GM23248 (cell line): ENCODE data around the gene LMO4. TPM values are rescaled to one million over a fixed set of nuclear protein-coding genes. Genes with fewer than 3 reads are reported as not detected.

Experiments used
- DNase-seq: peaks from one replicate; pipeline ENCODE4 v3.0.0-alpha.2; 2015
- H2AFZ ChIP-seq: fragments of 200-600 bp; sonication (generic); 2 replicates; pipeline ENCODE4 v1.6.1; 2016; ENCODE audit warnings: antibody characterized with exemption
- H3F3A ChIP-seq: fragments of 200-600 bp; sonication (generic); 2 replicates; pipeline ENCODE4 v1.6.1; 2016; ENCODE audit warnings: mild to moderate bottlenecking, antibody characterized with exemption, mixed run types; ENCODE audit not compliant: insufficient read depth
- H3K27ac ChIP-seq: fragments of 200-600 bp; sonication (generic); 2 replicates; pipeline ENCODE4 v1.5.1; 2016; ENCODE audit warnings: mild to moderate bottlenecking
- H3K27me3 ChIP-seq: fragments of 200-600 bp; sonication (generic); replicated peaks from 2 replicates; pipeline ENCODE4 v1.6.1; 2016; ENCODE audit warnings: mild to moderate bottlenecking; ENCODE audit not compliant: insufficient read depth
- H3K36me3 ChIP-seq: fragments of 200-600 bp; sonication (generic); 2 replicates; pipeline ENCODE4 v1.6.1; 2016; ENCODE audit warnings: low read depth, mild to moderate bottlenecking
- H3K4me1 ChIP-seq: fragments of 200-600 bp; sonication (generic); 2 replicates; pipeline ENCODE4 v1.6.1; 2016; ENCODE audit warnings: mild to moderate bottlenecking; ENCODE audit not compliant: insufficient read depth
- H3K4me2 ChIP-seq: fragments of 200-600 bp; sonication (generic); one replicate; pipeline ENCODE4 v1.6.1; 2016; ENCODE audit warnings: mild to moderate bottlenecking; ENCODE audit not compliant: unreplicated experiment
- H3K4me3 ChIP-seq: fragments of 200-600 bp; sonication (generic); 2 replicates; pipeline ENCODE4 v1.5.1; 2016; ENCODE audit warnings: mild to moderate bottlenecking
- H3K79me2 ChIP-seq: fragments of 200-600 bp; sonication (generic); 2 replicates; pipeline ENCODE4 v1.6.1; 2016; ENCODE audit warnings: mild to moderate bottlenecking; ENCODE audit not compliant: insufficient read depth
- H3K9ac ChIP-seq: fragments of 200-600 bp; sonication (generic); 2 replicates; pipeline ENCODE4 v1.6.1; 2016; ENCODE audit warnings: mild to moderate bottlenecking
- H3K9me2 ChIP-seq: fragments of 200-600 bp; sonication (generic); 2 replicates; pipeline ENCODE4 v1.6.1; 2016; ENCODE audit warnings: mixed run types, mild to moderate bottlenecking, moderate library complexity; ENCODE audit not compliant: insufficient read depth
- H3K9me3 ChIP-seq: fragments of 200-600 bp; sonication (generic); one replicate; pipeline ENCODE4 v1.6.1; 2017; ENCODE audit warnings: low read depth
- H4K20me1 ChIP-seq: fragments of 200-600 bp; sonication (generic); 2 replicates; pipeline ENCODE4 v1.6.0; 2016; ENCODE audit not compliant: insufficient read depth
- EZH2 ChIP-seq: fragments of 200-600 bp; sonication (generic); IDR thresholded peaks from 2 replicates; pipeline ENCODE4 v1.6.1; 2018; ENCODE audit warnings: antibody characterized with exemption, mild to moderate bottlenecking; ENCODE audit not compliant: insufficient read depth, poor library complexity, severe bottlenecking
- EZH2phosphoT487 ChIP-seq: fragments of 200-600 bp; sonication (generic); IDR thresholded peaks from 2 replicates; pipeline ENCODE4 v1.6.1; 2018; ENCODE audit warnings: antibody characterized with exemption, moderate library complexity, mild to moderate bottlenecking, low read depth; ENCODE audit not compliant: insufficient read depth
- WGBS, 2 experiments: methylation state at CpG; one replicate each; pipeline ENCODE4 v1.1.6; 2015 to 2017; ENCODE audit warnings: low lambda C conversion rate in 2 of 2, low coverage in 1 of 2; ENCODE audit errors: missing lambda C conversion rate in 2 of 2; 5-methylcytosine and 5-hydroxymethylcytosine counted together
- in situ Hi-C: fragments of 300-500 bp; cut with MboI; formaldehyde crosslinking; loops from 2 replicates; pipeline ENCODE4 v1.15.0; 2020
- polyA plus RNA-seq: library from polyadenylated mRNA; unstranded; fragments of >200 nt; fragmentation: Nextera tagmentation; extraction: Ambion mirVana; gene quantifications from 2 replicates; pipeline ENCODE4 v1.2.1, GENCODE V29; 2016
- total RNA-seq: library from RNA; depleted of rRNA; stranded (reverse); fragments of >200 nt; shearing (Covaris generic); gene quantifications from 2 replicates; pipeline ENCODE4 v1.2.3, GENCODE V29; 2014

LMO4 gene
- total and polyA plus RNA-seq, 2 experiments from 2014 or later, result 23.8 to 103 TPM

DNA sequence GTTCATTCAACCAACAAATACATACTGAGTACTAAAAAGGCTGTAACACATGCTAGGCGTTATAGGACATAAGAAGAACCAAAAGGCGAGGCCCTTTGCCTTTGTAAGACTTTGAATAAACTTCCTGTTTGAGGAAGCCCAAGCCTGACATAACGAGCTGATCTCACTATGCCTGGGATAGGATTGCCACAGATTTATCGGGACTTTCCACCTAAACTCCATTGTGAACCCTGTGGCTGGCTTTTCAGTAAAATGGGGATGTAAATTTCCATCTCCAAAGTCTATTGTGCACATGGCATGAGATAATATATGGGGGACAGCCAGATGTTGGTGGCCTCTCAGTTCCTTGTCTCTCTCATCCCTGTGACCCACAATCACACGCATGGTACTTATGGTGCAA lies 41.9 kb downstream of the LMO4 start:
- Histone ChIP-seq H3K4me1 (no peaks in the 10 kb centered on the region), H3K4me2 (no peak overlapping the region), H3K27ac (no peak overlapping the region), H4K20me1 (no peaks in the 10 kb centered on the region), H3K9me3 (no peaks in the 10 kb centered on the region), H3K4me3 (no peak overlapping the region), H3K36me3 (no peaks in the 10 kb centered on the region), H3F3A (no peaks in the 10 kb centered on the region), H3K9ac (no peak overlapping the region), H2AFZ (no peak overlapping the region), H3K79me2 (no peaks in the 10 kb centered on the region), H3K27me3 (no peaks in the 10 kb centered on the region), H3K9me2 (no peaks in the 10 kb centered on the region)
- WGBS, 2 experiments, result 93 to 96% methylated on average over 5 of the region's 5 CpGs
- in situ Hi-C loops, result no loop called here
- no peak for DNase-seq
- TF ChIP-seq EZH2, result no peak
- no peak for TF ChIP-seq EZH2phosphoT487

DNA sequence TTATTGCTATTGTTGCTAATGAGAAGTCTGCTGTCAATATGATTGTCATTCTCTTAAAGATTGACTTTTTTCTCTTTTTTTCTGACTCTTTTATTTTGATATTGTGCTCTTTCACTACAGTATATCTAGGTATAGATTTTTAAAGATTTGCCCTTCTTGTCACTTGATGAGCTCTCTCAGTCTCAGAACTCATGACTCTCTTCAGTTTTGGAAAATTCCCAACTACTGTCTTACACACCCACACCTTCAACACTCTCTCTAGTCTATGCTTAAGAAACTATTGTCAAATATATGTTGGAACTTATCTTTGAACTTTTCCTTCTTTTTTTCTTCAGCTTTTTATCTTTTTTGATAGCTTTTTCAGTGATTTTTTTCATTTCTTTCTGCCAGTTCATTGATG lies 50.6 kb downstream of the LMO4 start:
- H3K4me2 ChIP-seq, result no peak overlapping the region
- no peak overlapping the region for H3K4me3 ChIP-seq
- no peak overlapping the region for H3K27ac ChIP-seq
- H3K36me3 ChIP-seq, result no peaks in the 10 kb centered on the region
- H3K4me1 ChIP-seq, result no peaks in the 10 kb centered on the region
- H2AFZ ChIP-seq, result no peak overlapping the region
- H3K9me2 ChIP-seq, result no peaks in the 10 kb centered on the region
- no peaks in the 10 kb centered on the region for H3K79me2 ChIP-seq
- H4K20me1 ChIP-seq, result no peaks in the 10 kb centered on the region
- no peak overlapping the region for H3K9ac ChIP-seq
- in situ Hi-C loops, result no loop called here
- no peak for DNase-seq
- peaks cover 5% of the 10 kb centered on the region for H3K9me3 ChIP-seq
- TF ChIP-seq EZH2phosphoT487 (no peak), EZH2 (no peak)
- no peaks in the 10 kb centered on the region for H3F3A ChIP-seq
- H3K27me3 ChIP-seq, result no peaks in the 10 kb centered on the region

DNA sequence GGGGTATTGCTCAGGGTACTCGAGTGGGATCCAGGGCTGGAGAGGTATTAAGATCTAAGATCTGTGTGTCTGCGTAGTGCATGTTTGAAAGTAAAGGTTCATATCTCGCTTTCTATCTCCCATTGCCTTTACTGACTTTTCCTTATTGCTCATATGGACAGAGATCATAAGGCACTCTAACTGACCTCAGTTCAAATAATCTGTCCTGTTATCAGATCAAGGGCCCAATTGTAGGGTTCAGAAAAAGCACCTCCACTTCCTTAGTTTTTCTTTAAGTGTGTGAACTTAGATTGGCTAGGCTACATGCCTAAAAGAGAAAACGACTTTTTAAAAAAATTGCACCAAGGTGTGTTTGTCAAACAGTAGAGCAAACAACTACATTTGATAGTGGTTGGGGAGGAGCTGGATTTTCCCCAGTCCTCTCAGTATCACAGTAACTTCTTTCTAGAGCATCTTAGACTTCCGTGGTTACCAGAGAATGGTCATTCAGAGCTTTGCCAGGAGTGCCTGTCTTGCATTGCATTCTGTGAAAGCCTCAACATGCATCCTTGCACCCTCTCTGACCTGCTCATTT lies 57.6 kb downstream of the LMO4 start:
- Histone ChIP-seq H2AFZ (no peak overlapping the region), H3K36me3 (no peaks in the 10 kb centered on the region), H3K9ac (no peak overlapping the region), H4K20me1 (no peaks in the 10 kb centered on the region), H3K4me1 (no peaks in the 10 kb centered on the region), H3K27ac (no peak overlapping the region), H3K4me3 (no peak overlapping the region), H3K79me2 (no peaks in the 10 kb centered on the region), H3K27me3 (no peaks in the 10 kb centered on the region), H3F3A (no peaks in the 10 kb centered on the region), H3K9me3 (no peaks in the 10 kb centered on the region), H3K4me2 (no peak overlapping the region), H3K9me2 (no peaks in the 10 kb centered on the region)
- in situ Hi-C loops, result no loop called here
- no peak for DNase-seq
- no peak for TF ChIP-seq EZH2phosphoT487
- no peak for TF ChIP-seq EZH2
- 88 to 90% methylated on average over 5 of the region's 5 CpGs for WGBS, 2 experiments

DNA sequence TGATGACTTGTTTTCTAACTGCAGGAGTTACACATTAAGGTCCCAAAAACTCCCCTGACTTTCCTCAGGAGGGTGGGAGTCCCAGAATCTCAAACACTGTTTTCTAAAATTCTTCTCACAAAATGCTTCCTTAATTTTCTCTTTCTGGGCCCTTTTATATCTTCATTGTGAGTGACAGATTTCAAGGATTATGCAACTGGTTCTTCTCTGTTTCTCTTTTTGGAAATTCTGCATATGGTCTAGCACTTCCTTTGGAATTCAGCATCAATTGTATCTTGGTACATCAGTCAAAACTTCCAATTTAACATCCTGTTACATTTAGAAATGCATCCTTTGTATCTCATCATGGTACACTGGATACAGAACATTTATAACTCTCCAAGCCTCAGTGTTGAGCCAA lies 59.7 kb downstream of the LMO4 start:
- no peaks in the 10 kb centered on the region for H3K36me3 ChIP-seq
- DNase-seq, result no peak
- H4K20me1 ChIP-seq, result no peaks in the 10 kb centered on the region
- peaks cover 17% of the 10 kb centered on the region for H3K4me1 ChIP-seq
- no peak overlapping the region for H3K4me3 ChIP-seq
- in situ Hi-C loops, result no loop called here
- no peaks in the 10 kb centered on the region for H3K27me3 ChIP-seq
- no peak for TF ChIP-seq EZH2
- TF ChIP-seq EZH2phosphoT487, result no peak
- H2AFZ ChIP-seq, result no peak overlapping the region
- H3F3A ChIP-seq, result peaks cover 18% of the 10 kb centered on the region
- H3K9me3 ChIP-seq, result no peaks in the 10 kb centered on the region
- no peak overlapping the region for H3K9ac ChIP-seq
- no peak overlapping the region for H3K4me2 ChIP-seq
- H3K9me2 ChIP-seq, result no peaks in the 10 kb centered on the region
- no peaks in the 10 kb centered on the region for H3K79me2 ChIP-seq
- H3K27ac ChIP-seq, result no peak overlapping the region

DNA sequence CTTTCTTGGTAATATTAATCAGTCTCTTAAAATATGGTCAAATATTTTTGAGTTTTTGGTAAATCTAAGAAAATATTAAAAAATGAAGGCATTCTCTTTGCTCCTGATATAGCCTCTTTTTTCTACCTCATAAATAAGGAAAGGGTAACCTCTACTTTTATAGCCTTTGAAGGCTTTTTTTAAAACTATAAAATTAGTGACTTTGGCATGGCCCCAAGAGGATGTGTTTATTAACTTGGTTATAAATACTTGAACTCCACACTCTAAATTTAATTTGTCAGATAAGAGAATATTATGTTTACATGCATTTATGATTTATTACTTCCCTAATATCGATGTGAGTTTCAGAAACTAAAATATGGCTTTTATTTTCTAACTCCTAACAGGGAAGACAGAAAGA lies 60.3 kb downstream of the LMO4 start:
- Histone ChIP-seq H3K36me3 (no peaks in the 10 kb centered on the region), H3F3A (peaks cover 18% of the 10 kb centered on the region), H3K4me3 (no peak overlapping the region), H3K9me2 (no peaks in the 10 kb centered on the region), H3K79me2 (no peaks in the 10 kb centered on the region), H2AFZ (no peak overlapping the region), H3K4me2 (no peak overlapping the region), H4K20me1 (no peaks in the 10 kb centered on the region), H3K4me1 (peaks cover 17% of the 10 kb centered on the region), H3K27me3 (no peaks in the 10 kb centered on the region), H3K9me3 (no peaks in the 10 kb centered on the region), H3K27ac (no peak overlapping the region), H3K9ac (no peak overlapping the region)
- in situ Hi-C loops, result no loop called here
- no peak for DNase-seq
- 35 to 39% methylated on average over 1 of the region's 1 CpG for WGBS, 2 experiments
- TF ChIP-seq EZH2 (no peak), EZH2phosphoT487 (no peak)
